Measurements from ENCODE around the gene SSR3.

GRCh38 chr3:156539051-156539450, 15.9 kb downstream of the SSR3 start:
- TF ChIP-seq POLR2A (IDR thresholded peaks at IDR 0.05), result no peak
- TF ChIP-seq CTCF (IDR thresholded peaks at IDR 0.05), result no peak
